RWPE1 (cell line): ENCODE results near the gene NUP210.

ENCODE experiments used
- CTCF ChIA-PET: fragments of 350-600 bp; sonication (Branson Sonifier 250); formaldehyde crosslinking; extraction: SDS; loops from one replicate; lab custom pipeline; 2021; lab: Yijun Ruan, JAX
- POLR2A ChIA-PET: fragments of 400-600 bp; formaldehyde crosslinking; extraction: SDS; loops from one replicate; lab custom pipeline; 2020; ENCODE audit warnings: antibody characterized with exemption; ENCODE audit not compliant: low non-redundant PET; lab: Yijun Ruan, JAX
- DNase-seq: peaks from one replicate; pipeline ENCODE4 v3.0.0; 2012; ENCODE audit warnings: low spot score
- H3K27ac ChIP-seq: fragments of 450-650 bp; 2 replicates; pipeline ENCODE4 v1.5.1; 2017
- TF ChIP-seq, protein P1 (sequence below): fragments of 450-650 bp; conservative IDR thresholded peaks from 2 replicates; pipeline ENCODE4 v1.5.1; 2017; ENCODE audit warnings: low read depth, mild to moderate bottlenecking

Gene NUP210

GRCh38 chr3:13286873-13287272 lies 133.2 kb downstream of the NUP210 start:
- DNase-seq, result no peak
- H3K27ac ChIP-seq, result no peak overlapping the region
- TF ChIP-seq, protein P1, sequence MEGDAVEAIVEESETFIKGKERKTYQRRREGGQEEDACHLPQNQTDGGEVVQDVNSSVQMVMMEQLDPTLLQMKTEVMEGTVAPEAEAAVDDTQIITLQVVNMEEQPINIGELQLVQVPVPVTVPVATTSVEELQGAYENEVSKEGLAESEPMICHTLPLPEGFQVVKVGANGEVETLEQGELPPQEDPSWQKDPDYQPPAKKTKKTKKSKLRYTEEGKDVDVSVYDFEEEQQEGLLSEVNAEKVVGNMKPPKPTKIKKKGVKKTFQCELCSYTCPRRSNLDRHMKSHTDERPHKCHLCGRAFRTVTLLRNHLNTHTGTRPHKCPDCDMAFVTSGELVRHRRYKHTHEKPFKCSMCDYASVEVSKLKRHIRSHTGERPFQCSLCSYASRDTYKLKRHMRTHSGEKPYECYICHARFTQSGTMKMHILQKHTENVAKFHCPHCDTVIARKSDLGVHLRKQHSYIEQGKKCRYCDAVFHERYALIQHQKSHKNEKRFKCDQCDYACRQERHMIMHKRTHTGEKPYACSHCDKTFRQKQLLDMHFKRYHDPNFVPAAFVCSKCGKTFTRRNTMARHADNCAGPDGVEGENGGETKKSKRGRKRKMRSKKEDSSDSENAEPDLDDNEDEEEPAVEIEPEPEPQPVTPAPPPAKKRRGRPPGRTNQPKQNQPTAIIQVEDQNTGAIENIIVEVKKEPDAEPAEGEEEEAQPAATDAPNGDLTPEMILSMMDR, result no peak
- CTCF ChIA-PET, result interaction anchor here (0.8 kb wide), 1 partner anchor 195 kb away, joined by 3 read pairs; no protein-coding TSS in a partner anchor
- POLR2A ChIA-PET, result no interaction called here

GRCh38 chr3:13285007-13285567 lies 135.0 kb downstream of the NUP210 start:
- DNase-seq, result no peak
- H3K27ac ChIP-seq, result no peak overlapping the region
- ChIA-PET CTCF (no interaction called here), POLR2A (no interaction called here)
- TF ChIP-seq, protein P1, result no peak

DNA sequence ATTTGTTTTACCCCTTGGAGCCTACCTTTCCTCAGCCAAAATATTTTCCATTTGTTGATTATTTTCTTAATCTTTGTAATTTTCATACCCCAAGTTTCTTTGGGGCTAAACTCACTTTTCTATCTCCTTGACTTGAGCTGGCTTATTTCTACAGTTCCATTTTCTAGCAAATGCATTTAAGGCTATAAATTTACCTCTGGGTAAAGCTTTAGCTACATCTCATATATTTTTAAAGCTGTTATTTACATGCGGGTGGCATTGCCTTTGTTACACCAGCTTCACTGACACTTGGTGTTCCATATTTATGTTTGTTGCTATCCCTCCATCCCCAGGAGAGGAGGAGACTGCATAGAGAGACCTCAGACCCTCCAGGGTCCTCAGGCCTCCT lies 136.3 kb downstream of the NUP210 start:
- TF ChIP-seq, protein P1, result no peak
- no peak for DNase-seq
- POLR2A ChIA-PET, result no interaction called here
- no peak overlapping the region for H3K27ac ChIP-seq
- CTCF ChIA-PET, result interaction anchor here (0.7 kb wide), 1 partner anchor 9 kb away, joined by 3 read pairs; no protein-coding TSS in a partner anchor

- H3K27ac ChIP-seq, result no peak overlapping the region
- POLR2A ChIA-PET, result no interaction called here
- peak; percentile 13 for DNase-seq
- CTCF ChIA-PET, result interaction anchor here (0.7 to 1.2 kb wide), 3 partner anchors 9 to 193 kb away, joined by 3 to 4 read pairs (median 4); no protein-coding TSS in a partner anchor
- TF ChIP-seq, protein P1, result no peak
Measured at GRCh38 chr3:13282986-13283876, 136.9 kb downstream of the NUP210 start.

- ChIA-PET POLR2A (no interaction called here), CTCF (interaction anchor here (1.1 to 1.2 kb wide), 2 partner anchors 173 to 192 kb away, joined by 4 read pairs; no protein-coding TSS in a partner anchor)
- no peak for DNase-seq
- TF ChIP-seq, protein P1, result no peak
- no peak overlapping the region for H3K27ac ChIP-seq
Measured at GRCh38 chr3:13282358-13282985, 137.7 kb downstream of the NUP210 start.
